GM21786 (cell line): ENCODE measurements around the gene KIF26A.
"Not testable (repeated sequence)": the region's sequence is repeated elsewhere in the genome, so short reads cannot be mapped to it uniquely, and the experiment has no call there.

Experiments used
- ATAC-seq: cut with Tn5 transposase; IDR thresholded peaks from one replicate; pipeline ENCODE4 v1.9.1; 2021; ENCODE audit not compliant: unreplicated experiment

The KIF26A gene

DNA sequence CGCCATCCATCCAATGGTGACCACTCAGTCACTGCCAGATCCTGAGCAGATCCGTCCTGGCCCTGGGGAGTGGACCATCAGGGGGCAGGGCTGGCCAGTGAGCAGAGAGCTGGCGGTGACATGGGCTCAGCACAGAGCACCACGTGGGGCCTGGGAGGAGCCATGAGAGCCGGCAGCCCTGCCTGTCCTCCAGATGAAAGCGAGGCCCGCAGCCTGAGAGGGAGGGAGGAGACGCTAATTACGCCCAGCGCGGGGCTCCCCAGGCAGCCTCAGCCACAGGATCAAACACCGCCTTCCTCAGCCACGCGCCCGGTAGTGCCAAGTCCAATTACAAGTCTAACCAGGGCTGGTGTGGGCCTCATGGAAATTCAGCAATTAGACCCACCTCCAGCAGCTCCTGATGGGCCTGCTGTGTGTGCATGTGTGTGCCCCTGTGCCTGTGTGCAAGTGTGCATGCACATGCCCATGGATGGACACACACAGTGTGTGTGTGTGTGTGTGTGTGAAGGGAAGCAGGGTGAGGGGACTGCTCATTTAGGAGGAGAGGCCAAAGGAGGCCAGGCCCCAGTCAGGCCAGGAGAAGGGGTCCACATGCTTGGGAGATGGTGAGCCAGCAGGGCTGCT, 68.0 kb downstream of the KIF26A start:
- no peak for ATAC-seq

DNA sequence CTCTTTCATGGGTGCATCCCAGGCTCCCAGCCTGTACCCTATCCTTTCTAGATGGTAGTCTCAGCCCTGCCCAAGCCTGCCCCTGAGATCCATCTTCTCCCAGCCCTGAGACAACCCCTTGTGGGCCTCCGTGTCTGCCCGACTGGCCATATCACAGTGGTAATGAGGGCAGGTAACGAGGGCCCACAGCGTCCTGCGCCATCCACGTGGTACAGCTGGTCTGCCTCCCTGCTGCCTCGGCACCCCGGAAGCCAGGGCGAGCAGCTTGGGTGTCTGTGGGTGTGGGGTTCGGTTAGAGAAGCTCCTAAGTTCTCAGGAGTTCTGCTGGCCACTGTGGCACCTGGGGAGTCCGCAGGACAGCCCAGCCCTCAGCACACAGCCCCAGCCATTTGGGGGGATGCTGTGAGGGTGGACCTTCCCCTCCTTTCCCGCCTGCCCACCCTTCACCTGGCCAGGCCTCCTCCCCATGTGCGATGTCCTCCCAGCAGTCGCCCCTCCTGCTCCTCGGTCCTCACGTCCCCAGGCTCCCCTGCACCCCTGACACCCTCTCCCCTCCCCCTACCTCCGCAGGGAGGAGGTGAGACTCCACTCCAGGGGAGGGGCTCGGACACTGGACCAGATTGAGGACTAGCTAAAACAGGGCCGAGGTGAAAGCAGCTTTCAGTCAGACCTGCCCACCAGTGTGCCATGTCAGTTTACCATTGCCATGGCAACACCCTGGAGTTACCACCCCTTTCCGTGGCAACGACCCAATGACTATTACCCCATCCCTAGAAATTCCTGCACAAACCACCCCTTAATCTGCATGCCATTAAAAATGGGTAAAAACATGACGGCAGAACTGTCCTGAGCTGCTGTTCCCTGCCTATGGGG, 69.0 kb downstream of the KIF26A start:
- ATAC-seq = no peak

DNA sequence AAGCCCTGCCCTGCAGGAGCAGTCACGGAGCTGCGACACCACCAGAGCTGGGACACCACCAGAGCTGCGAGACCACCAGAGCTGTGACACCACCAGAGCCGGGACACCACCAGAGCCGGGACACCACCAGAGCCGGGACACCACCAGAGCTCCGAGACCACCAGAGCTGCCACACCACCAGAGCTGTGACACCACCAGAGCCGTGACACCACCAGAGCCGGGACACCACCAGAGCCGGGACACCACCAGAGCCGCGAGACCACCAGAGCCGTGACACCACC, 69.6 kb downstream of the KIF26A start:
- not testable (repeated sequence) for ATAC-seq

DNA sequence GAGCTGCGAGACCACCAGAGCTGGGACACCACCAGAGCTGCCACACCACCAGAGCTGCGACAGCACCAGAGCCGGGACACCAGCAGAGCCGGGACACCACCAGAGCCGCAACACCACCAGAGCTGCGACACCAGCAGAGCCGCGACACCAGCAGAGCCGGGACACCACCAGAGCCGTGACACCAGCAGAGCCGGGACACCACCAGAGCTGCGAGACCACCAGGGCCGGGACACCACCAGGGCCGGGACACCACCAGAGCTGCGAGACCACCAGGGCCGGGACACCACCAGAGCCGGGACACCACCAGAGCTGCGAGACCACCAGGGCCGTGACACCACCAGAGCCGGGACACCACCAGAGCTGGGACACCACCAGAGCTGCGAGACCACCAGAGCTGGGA, 69.9 kb downstream of the KIF26A start:
- not testable (repeated sequence) for ATAC-seq

DNA sequence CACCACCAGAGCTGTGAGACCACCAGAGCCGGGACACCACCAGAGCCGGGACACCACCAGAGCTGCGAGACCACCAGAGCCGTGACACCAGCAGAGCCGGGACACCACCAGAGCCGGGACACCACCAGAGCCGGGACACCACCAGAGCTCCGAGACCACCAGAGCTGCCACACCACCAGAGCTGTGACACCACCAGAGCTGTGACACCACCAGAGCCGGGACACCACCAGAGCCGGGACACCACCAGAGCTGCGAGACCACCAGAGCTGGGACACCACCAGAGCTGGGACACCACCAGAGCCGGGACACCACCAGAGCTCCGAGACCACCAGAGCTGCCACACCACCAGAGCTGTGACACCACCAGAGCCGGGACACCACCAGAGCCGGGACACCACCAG, 70.7 kb downstream of the KIF26A start:
- ATAC-seq = not testable (repeated sequence)

DNA sequence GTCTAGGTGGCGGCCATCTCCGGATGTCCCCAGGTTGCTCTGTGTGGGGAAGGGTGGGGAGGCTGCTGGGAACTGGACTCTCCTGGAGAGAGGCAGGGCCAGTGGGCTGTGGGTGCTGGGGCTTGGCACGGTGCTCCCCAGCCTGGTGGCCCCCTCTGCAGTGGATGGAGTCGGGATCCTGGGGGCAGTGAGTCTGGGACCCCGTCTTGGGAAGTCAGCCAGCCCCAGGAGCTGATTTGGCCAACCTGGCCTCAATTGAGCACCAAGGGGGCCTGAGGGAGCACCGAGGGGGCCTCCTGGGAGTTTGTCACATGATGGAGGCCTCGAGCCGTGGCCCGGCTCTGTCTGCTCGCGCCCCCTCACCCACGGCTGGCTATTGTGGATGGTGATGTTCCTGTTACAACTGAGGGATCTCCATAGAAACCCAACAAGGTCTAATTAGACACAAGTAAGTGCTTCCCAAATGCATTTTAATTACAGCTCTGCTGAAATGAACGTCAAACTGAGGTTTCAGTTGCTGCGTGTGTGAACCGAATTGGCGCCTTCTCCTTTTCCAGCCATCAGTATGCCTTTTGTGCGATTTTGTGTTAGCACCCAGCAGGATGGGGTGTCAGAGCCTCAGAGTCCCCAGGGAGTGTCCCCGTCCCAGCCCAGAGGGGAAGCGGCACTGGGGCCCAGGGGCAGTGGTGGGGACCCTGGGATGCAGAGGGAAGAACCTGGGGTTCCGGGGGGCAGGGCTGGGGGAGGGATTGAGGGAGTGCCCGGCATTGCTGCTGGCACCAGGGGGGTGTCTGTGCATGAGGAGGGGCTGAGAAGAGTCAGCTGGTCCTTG, 71.8 kb downstream of the KIF26A start:
- no peak for ATAC-seq

DNA sequence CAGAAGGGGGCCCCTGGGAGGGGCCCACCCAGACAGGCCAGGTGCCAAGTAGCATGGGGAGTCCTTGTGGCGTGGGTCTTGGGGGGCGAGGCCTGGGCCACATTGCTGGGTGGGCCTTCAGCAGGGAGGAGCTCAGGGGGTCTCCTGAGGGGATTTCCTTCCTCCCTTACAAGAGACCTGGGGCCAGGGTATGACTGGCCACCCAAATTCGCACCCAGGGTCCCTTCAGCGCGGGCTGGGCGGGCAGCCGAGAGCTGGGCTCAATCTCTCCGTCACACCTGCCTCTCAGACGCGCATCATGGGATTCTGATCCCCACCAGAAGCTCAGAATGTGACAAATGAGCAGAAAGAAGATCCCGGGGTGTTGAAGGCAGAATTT, 72.4 kb downstream of the KIF26A start:
- ATAC-seq = no peak

DNA sequence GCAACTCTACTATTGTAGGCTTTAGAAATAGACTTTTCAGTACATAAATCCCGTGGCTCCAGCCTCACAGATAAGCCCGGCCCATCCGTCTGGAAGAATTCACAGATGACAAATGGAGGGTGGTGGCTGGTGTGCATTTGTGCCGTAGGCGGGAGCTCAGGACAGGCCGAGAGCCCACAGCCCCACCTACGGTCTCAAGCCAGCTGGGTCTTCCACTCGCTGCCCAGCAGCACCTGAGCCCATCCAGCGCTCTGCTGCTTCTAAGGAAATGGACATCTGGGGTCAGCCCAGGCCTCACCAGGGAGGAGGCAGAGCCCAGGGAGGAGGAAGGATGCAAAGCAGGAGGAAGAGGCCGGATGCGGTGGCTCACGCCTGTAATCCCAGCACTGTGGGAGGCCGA, 72.8 kb downstream of the KIF26A start:
- ATAC-seq = no peak

DNA sequence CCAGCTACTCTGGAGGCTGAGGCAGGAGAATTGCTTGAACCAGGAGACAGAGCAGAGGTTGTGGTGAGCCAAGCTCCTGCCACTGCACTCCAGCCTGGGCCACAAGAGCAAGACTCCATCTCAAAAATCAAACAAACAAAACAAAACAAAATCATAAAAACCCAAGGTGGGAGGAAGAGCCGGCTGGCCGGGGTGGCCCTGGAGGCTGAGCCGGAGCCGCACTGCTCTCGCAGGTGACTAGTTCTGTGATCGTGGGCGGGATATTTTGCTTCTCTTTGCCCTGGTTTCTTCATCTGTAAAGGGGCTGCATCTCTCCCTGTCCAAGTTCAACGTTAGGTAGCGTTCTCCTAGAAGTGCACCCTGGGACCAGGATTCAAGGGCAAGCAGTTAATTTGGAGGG, 73.4 kb downstream of the KIF26A start:
- no peak for ATAC-seq

DNA sequence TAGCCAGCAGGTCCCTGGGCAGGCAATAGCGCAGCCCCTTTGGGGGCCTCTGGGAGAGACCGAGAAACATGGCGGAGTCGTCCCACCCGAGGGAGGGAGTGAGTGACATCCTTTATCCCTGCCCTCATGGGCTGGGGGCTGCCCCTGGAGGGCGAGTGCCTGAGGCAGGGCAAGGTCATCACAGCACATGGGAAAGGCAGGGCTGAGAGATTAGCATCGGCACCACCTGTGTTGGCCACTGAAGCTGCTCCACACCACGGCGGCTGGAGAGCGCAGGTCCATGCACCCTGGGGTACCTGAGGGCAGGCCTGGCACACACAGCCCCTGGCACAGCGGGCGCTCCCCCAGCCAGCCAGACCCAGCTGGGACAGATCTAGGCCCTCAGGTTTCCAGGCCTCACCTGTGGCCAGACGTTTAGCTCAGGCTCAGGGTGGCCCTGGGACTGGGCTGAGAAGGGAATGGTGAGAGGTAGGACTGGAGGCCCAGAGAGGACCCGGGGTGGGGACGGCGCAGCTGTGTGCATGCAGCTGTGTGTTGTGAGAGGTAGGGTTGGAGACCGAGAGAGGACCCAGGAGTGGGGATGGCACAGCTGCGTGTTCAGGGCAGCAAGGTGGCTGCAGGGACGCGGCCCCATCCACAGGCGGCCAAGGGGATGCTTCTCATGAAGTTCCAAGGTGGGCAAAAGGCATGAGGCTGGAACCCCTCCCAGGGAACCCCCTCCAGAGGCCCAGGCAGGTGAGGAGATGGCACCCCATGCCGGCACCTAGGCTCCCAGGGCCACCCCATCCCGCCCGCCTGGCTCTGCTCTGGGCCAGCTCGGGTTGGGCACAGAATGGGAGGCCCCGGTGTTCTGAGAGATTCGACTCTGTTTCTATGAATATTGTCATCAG, 74.1 kb downstream of the KIF26A start:
- no peak for ATAC-seq

DNA sequence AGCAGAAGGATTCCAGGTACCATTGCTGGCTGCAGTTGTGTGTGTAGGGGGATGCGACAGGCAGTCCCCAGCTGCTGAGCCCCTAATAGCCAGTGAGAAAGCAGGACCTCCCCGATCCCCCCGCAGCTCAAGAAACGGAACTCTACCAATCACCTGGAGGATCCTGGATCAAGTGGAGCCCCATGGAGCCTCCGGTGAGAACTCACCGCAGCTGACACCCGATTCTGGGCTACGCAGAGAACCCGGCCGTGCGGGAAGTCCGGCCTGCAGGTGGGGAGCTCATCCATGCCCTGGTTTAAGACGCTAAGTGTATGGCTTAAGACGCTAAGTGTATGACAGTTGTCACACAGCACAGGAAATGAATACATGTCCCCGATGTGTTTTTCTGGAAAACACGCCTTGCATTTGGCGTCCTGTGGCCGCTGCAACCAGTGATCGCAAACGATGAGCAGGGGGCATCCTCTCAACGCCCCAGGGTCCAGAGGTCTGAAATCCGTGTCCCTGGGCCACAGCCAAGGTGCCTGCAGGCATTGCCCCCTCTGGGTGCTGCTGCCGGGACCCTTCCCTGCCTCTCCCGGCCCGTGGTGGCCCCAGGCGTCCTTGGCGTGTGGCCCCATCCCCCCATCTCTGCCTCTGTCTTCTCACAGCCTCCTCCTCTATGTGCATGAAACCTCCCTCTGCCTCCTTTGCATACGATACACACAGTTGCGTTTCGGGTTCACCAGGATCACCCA, 75.1 kb downstream of the KIF26A start:
- no peak for ATAC-seq

DNA sequence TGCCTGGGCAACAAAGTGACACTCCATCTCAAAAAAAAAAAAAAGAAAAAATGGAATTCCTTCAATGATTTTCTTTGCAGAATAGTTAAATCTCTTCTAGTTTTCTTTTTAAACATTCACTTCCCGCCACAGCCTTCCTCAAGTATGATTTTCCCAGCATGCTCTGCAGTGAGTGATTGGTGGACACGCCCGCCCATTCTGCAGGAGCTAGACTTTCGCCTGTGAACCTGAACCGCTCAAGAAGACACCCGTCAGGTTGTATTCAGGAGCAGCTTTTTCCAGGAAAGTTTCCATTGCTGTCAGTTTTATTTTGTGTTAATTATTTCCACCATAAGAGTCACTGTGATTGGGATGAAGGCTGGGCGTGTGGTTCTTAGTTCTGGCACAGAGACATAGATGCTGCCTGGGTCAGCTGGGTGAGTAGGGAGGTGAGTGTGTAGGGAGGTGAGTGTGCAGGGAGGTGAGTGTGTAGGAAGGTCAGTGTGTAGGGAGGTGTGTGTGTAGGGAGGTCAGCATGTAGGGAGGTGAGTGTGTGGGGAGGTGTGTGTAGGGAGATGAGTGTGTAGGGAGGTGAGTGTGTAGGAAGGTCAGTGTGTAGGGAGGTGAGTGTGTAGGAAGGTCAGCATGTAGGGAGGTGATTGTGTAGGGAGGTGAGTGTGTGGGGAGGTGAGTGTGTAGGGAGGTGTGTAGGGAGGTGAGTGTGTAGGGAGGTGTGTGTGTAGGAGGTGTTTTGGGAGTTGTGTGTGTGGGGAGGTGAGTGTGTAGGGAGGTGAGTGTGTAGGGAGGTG, 76.2 kb downstream of the KIF26A start:
- ATAC-seq = no peak

DNA sequence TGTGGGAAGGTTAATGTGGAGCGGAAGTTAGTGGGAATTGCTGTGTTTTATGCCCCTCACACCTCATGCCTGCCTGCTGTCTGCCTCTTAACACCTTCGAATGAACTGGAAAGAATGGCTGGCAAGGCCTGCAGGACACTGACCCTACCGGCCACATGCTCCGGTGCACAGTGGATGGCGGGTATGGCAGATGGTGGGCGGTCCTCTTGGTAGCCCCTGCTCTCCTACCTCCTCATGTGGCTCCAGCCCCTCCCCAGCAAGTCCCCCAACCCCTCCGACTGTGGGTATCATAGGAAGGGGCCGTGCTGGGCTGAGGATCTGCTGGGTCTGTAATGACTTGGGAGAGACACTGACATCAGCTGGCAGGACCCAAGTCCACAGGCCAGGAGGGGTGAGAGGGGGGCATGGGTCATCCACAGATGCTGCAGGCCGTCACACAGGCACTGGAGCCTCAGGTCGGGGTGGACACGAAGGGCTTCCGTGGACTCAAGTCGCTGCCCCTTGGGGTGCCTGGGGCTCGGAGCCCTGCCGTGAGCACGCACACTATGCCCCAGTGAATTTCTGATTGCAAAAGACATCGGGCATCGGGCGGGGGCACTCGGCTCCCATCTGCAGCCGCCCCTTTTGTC, 77.4 kb downstream of the KIF26A start:
- ATAC-seq = no peak

DNA sequence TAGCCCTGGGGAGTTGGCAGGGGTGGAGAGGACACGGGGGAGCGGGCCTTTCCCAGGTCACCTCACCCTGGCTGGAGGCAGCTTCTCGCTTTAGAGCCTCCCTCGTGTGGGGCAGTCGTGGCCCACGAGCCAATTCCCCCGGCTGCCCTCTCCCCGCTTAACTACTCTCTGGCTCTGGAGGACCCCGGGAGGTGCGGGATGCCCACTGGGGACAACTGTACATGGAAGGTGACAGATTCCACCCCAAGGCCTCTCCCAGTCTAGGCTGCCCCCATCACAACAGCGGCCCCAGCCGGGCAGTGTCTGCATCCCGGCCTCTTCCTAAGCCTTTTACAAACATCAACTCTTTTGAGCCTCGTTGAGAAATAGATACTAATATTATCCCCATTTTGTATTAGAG, 78.1 kb downstream of the KIF26A start:
- no peak for ATAC-seq

DNA sequence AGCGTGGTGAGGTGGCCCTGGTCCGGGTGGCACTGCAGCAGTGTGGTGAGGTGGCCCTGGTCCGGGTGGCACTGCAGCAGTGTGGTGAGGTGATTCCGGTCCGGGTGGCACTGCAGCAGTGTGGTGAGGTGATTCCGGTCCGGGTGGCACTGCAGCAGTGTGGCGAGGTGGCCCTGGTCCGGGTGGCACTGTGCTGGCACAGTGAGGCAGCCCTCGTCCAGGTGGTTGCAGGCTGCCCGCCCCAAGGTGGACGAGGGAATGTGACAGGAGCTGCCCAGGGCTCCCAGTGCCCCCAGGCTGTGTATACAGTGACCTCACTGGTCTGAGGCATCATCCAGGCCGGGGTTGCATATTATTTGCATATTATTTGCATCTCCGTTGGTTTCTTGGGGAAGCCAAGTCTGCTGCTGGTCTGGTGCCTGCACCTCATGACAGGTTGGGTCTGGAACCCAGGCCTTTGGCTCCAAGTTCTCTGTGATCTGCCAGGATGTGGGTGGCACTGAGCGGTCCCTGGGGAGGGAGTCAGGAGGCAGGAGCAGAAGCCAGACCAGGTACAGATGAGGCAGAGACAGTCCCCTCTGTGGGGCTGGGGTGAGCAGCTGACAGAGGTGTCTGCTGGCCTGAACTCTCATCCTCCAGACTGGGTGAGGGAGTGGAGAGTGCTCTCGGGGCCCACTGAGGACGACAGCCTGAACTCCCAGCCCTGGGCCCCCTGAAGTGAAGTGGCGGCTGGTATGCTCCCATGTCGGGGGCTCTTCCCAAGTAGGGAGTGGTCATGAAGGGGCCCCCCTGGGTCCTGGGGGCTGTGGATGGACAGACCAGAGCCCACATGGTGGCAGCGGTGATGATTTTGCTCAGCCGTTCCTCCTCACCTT, 79.3 kb downstream of the KIF26A start:
- no peak for ATAC-seq

DNA sequence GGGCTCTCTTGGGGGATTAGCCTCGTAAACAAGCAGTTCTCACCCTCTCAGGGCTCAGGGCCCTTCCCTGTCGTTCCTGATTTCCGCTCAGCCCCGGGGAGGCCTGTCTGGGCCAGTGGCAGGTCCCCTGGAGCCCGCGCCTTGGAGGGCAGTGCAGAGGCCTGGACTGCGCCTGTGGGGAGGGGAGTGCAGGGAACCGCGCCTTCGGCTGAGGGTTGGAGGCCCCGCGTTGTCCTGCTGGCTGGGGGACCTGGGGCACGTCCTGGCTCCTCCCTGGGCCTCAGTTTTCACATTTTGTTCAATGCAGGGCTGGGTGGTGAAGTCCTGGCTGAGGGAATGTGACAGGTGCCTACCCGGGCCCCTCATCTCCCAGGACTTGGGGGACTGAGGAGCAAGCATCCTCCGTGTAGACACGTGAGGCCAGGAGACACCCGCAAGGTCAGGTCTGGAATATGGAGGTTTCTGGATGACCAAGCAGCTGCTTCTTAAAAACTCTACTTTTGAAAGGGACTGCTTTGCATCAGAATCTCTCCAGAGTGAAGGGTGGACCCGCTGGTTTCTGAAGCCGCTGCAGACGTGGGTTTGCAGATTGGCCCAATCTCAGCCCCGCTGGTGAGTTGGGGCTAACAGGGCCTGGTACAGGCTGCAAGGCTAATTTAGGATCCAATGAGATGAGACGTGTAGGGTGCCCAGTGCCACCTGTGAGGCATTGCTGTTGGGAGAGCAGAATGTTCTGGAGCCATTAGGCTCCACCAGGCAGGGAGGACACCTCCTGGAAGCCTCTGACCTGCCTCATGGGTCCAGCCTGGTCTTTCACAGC, 80.2 kb downstream of the KIF26A start:
- ATAC-seq = no peak

DNA sequence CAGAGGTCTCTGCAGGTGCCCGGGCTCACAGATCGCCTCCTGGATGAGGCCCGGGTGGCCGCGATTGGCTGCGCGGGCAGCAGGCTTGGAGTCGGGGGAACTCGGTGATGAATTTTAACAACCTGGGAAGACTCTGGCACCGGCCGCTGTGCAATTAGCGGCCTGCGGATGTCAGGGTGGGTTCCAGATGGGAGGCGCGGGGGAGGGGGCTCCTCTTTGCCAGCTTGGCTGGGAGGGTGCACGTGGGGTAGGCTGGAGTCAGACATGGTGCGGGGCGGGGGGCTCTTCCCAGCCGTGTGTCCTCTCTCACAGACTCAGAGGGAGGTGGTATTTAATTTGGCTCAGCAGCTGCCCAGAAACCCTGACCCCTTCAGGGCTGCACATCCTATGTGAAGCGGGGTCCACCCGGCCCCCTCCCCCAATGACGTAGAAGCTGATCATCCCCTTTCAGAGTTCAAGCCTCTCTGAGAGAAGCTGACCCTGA, 81.4 kb downstream of the KIF26A start:
- no peak for ATAC-seq
